ENCODE measurements around the gene ANKLE1. TPM values are rescaled to one million over a fixed set of nuclear protein-coding genes. Genes with fewer than 3 reads are reported as not detected.

The ANKLE1 gene, protein sequence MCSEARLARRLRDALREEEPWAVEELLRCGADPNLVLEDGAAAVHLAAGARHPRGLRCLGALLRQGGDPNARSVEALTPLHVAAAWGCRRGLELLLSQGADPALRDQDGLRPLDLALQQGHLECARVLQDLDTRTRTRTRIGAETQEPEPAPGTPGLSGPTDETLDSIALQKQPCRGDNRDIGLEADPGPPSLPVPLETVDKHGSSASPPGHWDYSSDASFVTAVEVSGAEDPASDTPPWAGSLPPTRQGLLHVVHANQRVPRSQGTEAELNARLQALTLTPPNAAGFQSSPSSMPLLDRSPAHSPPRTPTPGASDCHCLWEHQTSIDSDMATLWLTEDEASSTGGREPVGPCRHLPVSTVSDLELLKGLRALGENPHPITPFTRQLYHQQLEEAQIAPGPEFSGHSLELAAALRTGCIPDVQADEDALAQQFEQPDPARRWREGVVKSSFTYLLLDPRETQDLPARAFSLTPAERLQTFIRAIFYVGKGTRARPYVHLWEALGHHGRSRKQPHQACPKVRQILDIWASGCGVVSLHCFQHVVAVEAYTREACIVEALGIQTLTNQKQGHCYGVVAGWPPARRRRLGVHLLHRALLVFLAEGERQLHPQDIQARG
- total RNA-seq (2022; extraction: Qiagen RNA extraction; ENCODE audit: low read depth) = 0.27 to 0.64 TPM (median 0.52 TPM) in 5 replicates

DNA sequence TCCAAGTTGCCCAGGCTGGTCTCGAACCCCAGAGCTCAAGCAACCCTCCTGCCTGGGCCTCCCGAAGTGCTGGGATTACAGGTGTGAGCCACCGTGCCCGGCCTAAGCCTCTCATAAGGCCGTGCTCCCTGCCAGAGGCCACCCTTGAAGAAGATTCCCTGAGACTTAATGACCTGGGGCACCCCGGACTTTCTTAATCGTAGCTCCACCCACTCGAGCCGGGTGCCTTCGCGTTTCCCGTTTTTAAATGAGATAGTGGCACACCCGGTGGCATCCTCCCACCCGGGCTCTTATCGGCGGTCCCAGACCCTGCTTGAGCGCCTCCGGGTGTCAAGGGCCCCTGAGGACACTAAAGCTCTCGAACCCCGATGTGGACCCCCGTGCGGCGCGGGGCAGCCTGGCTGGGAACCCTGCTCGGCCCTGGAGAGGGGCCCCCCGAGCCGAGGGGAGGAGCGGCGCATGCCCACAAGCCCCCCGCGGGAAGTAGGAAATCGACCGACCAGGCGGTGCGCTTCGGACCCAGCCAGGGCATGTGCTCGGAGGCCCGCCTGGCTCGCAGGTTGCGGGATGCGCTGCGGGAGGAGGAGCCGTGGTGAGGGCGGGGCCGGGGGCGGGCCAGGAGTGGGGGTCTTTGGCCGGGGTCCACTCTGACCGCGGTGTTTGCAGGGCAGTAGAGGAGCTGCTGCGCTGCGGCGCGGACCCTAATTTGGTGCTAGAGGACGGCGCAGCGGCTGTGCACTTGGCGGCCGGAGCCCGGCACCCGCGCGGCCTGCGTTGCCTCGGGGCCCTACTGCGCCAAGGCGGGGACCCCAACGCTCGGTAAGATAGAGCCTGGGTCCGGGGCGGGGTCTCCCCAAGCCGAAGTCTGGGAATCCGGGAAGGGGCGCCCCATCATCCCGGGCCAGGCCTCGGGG, at the start of gene ANKLE1:
Gene ANKLE1 (plus strand): TSS at position 511 of the 914 bp plus-strand sequence. CDS start 20 bp downstream, at position 531.

DNA sequence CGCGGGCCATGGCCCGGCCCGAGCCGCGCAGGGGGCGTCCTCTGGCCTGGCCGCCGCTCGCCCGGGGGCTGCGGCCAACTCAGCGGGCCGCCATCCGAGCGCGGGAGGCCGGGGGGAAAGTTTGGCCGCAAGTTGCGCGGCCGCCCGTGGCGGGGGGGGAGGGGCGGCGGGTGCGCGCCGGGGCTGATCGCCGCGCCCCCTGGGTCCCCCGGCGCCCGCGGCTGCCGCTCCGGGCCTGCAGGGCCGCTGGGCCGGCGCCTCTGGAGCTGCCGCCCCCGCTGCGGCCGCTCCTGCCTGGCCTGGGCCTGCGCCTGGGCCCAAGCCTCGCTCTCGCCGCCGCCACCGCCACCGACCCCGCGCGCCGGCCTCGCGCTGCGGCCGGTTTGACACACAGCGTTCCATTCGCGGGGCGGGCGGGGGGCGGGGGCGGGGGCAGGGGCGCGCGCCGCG, 36.1 kb upstream of the ANKLE1 start, which contains the start of gene NR2F6:
Gene NR2F6 (minus strand): TSS at position 385 of the 450 bp plus-strand sequence. CDS start 699 bp downstream, outside the sequence.

DNA sequence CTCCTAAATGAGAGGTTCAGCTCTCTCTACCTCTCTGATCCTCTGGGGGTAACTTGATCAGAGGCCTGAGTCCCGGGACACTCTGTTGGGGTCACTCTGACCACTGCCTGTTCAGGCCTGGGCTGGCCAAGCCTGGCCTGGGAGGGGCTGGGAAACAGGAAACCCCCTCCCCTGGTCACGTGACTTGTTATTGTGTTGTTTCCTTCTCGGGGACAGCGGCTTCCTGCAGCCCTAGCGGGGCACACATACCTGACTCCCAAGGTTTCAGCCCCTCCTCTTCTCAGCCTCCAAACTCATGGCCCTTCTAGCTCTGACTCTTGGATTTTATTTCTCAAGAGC, 17.1 kb upstream of the ANKLE1 start, which contains the start of gene USHBP1:
Gene USHBP1 (minus strand): TSS at position 105 of the 339 bp plus-strand sequence. CDS start 446 bp downstream, outside the sequence.

DNA sequence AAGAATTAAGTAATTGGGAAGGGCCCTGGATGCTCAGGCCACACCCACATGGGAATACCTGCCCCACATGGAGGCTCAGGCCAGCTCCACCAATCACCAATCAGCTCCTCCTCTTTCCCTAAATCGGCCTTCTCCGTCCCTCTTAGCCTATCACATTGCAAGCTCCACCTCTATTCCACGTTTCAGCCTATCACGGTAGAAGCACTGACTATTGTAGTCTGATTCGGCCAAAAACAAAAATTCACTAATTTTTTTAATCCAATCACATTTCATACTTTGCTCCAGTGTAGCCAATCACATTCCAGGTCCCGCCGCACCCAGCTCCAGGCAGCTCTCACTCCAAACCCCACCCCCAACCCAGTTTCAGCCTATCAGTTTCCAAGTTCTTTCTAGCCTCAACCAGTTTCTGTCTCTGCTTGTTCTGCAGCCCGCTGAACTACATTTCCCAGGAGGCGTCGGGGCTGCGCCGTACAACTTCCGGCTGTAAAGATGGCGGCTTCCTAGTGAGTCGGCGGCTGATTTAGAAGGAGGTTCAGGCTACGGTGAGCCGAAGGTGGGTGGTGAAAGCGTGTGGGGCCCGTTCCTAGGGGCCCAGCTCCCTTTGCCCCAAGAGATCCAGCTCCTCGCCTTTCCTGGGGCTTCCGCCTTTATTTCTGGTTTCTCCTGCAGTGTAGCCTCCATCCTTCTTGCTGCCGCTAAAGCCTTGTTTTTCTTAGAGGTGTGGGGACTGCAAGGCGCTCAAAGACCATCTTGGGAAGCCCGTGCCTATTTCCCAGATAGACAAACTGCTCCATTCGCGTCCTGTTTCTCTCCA, 14.5 kb upstream of the ANKLE1 start, which contains the start of gene BABAM1:
Gene BABAM1 (plus strand): TSS at position 469 of the 814 bp plus-strand sequence. CDS start 1,364 bp downstream, outside the sequence.

DNA sequence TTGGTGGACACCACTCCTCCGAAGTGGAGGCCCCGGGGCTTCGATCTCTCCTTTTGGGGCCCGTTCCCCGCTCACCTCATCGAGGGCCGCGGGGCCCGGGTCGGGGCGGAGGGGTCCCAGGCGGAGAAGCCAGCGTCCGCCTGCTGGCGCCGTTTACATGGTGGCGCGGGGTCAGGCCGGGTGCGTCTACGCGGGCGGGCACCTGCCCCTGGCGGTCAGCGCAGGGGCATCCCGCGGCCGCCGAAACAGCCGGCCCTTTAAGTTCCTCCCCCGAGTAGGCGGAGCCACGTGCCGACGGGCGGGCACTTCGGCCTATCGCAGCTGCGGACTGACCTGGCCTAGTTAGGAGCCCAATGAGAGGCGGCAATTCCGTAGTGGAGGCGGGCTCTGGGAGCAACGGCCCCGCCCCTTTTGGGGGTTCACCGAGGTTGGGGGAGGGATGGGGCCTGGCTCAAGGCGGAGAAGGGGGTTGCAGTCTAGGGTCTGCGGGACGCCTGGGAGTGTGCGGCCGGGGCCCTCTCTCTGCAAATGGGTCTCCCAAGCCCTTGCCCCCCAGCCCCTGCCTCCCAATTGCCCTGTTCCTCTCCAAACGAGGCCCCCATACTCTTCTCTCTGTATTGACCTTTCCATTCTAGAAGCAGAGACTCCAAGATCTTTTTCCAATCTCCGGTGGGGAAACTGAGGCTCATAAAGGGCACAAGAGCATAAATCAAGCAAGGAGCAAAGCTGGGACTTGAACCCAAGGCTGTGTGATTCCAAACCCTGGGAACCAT, 21.7 kb downstream of the ANKLE1 start, which contains the start of gene ABHD8:
Gene ABHD8 (minus strand): TSS at position 259 of the 773 bp plus-strand sequence. CDS start 1,809 bp downstream, outside the sequence.

DNA sequence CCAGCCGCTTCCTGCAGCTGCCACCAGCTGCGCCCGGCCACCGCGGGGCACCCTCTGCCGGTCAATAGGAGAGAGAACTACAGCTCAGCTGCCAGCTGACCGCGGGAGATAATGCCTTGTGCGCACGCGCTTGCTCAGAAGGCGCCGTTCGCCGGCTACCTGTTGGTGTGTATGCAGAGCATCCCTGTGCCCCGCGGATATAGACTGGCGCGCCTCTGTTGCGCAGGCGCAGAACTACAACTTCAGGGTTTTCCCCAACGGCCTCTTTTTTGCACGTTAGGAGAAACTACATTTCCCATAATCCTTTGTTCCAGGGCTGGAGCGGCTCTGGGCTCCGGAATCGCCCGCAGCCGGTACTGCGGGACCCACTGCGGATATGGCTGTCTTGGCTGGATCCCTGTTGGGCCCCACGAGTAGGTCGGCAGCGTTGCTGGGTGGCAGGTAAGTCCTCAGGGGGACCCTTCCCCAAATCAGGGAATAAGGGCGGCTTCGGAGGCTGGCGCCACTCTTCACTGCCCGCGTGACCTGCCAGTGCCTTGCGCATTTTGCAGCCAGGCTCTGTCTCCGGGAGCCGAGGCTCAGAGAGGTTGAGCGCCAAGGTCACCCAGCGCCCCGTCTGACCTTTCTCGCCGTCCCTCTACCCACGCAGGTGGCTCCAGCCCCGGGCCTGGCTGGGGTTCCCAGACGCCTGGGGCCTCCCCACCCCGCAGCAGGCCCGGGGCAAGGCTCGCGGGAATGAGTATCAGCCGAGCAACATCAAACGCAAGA, 24.0 kb downstream of the ANKLE1 start, which contains the start of gene MRPL34:
Gene MRPL34 (plus strand): TSS at position 356 of the 768 bp plus-strand sequence. CDS start 21 bp downstream, at position 377.

DNA sequence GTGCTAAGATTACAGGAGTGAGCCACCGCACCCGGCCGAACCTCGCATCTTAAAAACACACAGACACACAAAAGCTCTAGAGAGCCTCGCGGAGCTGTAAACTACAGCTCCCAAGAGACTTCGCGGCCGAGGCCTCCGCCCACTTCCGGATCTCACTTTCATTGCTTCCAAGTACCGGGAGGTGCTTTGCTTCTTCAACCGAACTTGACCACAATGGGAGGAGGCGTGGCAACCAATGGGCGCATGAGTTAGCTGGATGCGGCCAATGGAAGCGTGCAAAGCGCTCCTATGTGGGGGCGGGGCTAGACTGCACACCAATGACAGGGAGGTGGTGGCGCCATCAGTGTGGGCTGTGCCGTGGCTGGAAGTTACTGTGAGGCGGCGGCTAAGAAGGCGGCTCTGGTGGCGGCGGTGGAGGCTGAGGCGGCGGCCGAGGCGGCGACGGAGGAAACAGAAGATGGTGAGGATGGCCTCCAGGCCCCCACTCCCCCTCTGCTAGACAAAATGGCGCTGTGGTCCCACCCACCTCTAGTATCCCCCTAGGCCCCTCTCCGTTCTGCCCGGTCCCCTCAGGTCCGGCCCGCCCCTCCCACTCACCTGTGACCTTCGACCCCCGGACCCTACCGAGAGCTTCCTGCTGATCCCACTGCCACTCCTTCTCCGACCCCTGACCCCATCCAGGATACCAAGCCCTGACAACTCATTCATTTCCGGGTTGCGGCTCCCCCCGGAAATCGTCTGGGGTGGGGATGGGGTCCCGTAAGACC, 27.7 kb downstream of the ANKLE1 start, which contains the start of gene DDA1:
Gene DDA1 (plus strand): TSS at position 366 of the 767 bp plus-strand sequence. CDS start 92 bp downstream, at position 458.

DNA sequence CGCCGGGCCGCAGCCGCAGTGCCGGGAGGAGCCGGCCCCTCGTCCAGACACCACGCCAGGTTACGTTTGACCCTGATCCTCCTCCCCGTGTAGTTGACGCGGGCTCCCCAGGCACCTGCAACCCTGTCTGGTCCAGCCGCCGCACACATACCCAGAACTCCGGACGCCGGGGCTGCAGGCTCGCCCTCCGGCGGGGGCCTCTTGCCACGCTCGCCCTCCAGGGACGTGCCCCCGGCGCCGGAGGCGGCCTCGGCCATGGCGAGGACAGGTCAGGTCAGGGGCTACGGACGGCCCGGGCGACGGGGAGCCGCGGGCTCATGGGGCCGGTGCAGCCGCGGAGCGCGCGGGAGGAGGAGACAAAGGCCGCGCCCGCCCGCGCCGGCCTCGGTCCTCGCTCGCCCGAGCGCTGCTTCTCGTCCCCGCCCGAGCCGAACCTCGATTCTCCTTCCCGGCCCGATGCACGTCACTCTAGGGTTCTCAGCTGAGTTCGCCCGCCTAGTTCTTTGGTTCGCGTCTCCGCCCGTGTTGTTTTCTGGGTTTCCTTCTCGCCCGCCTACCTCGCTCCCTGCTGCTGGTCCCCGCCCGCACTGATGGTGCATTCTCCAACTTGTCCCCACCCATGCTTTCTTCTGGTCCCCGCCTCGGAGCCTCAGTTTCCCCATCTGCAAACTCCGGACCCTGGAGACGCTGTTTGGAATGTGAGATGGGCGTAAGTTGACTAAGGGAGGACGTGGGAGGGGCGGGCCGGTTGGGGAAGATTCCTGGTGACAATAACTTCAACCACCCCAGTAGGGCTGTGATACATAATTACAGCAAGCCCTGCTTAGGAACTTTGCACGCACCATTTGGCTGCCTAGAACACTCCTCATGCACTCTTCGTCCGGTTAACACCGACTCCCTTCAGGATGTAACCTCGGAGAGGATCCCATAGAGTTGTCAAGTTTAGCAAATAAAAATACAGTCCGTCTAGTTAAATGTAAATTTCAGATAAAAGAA, 53.0 kb downstream of the ANKLE1 start, which contains the start of gene ANO8:
Gene ANO8 (minus strand): TSS at position 442 of the 996 bp plus-strand sequence. CDS start 185 bp downstream, at position 257.

Other genes starting within 250 kb of the ANKLE1 start
- 11.0 to 14.2 TPM (median 14.0 TPM) in 5 replicates for gene HAUS8, start 206.4 kb upstream of the ANKLE1 start, total RNA-seq (2022; extraction: Qiagen RNA extraction; ENCODE audit: low read depth)
- 30.5 to 40.5 TPM (median 38.3 TPM) in 5 replicates for gene MYO9B, start 206.1 kb upstream of the ANKLE1 start, total RNA-seq (2022; extraction: Qiagen RNA extraction; ENCODE audit: low read depth)
- gene USE1, start 66.5 kb upstream of the ANKLE1 start, total RNA-seq (2022; extraction: Qiagen RNA extraction; ENCODE audit: low read depth) = 14.1 to 17.1 TPM (median 16.2 TPM) in 5 replicates
- gene OCEL1, start 55.7 kb upstream of the ANKLE1 start, total RNA-seq (2022; extraction: Qiagen RNA extraction; ENCODE audit: low read depth) = 7.8 to 12.5 TPM (median 11.7 TPM) in 5 replicates
- gene NR2F6, start 36.0 kb upstream of the ANKLE1 start, total RNA-seq (2022; extraction: Qiagen RNA extraction; ENCODE audit: low read depth) = 34.3 to 67.1 TPM (median 61.8 TPM) in 5 replicates
- not detected in 5 replicates for gene USHBP1, start 17.2 kb upstream of the ANKLE1 start, total RNA-seq (2022; extraction: Qiagen RNA extraction; ENCODE audit: low read depth)
- 59.7 to 68.1 TPM (median 61.7 TPM) in 5 replicates for gene BABAM1, start 14.5 kb upstream of the ANKLE1 start, total RNA-seq (2022; extraction: Qiagen RNA extraction; ENCODE audit: low read depth)
- gene ABHD8, start 21.5 kb downstream of the ANKLE1 start, total RNA-seq (2022; extraction: Qiagen RNA extraction; ENCODE audit: low read depth) = 2.2 to 3.4 TPM (median 3.0 TPM) in 5 replicates
- 63.3 to 93.7 TPM (median 79.5 TPM) in 5 replicates for gene MRPL34, start 24.0 kb downstream of the ANKLE1 start, total RNA-seq (2022; extraction: Qiagen RNA extraction; ENCODE audit: low read depth)
- 52.0 to 61.8 TPM (median 60.6 TPM) in 5 replicates for gene DDA1, start 27.7 kb downstream of the ANKLE1 start, total RNA-seq (2022; extraction: Qiagen RNA extraction; ENCODE audit: low read depth)
- gene ANO8, start 53.0 kb downstream of the ANKLE1 start, total RNA-seq (2022; extraction: Qiagen RNA extraction; ENCODE audit: low read depth) = 2.2 to 4.0 TPM (median 3.5 TPM) in 5 replicates
- 15.2 to 22.9 TPM (median 21.2 TPM) in 5 replicates for gene GTPBP3, start 55.7 kb downstream of the ANKLE1 start, total RNA-seq (2022; extraction: Qiagen RNA extraction; ENCODE audit: low read depth)
- not detected in 5 replicates for gene PLVAP, start 95.4 kb downstream of the ANKLE1 start, total RNA-seq (2022; extraction: Qiagen RNA extraction; ENCODE audit: low read depth)
- not detected in 5 replicates for gene CCDC194, start 112.3 kb downstream of the ANKLE1 start, total RNA-seq (2022; extraction: Qiagen RNA extraction; ENCODE audit: low read depth)
- gene BST2, start 123.7 kb downstream of the ANKLE1 start, total RNA-seq (2022; extraction: Qiagen RNA extraction; ENCODE audit: low read depth) = 0.21 to 0.39 TPM (median 0.29 TPM) in 3 of 5 replicates, not detected in the others
- gene MVB12A, start 138.1 kb downstream of the ANKLE1 start, total RNA-seq (2022; extraction: Qiagen RNA extraction; ENCODE audit: low read depth) = 30.6 to 41.6 TPM (median 40.0 TPM) in 5 replicates
- 0.26 to 0.79 TPM (median 0.68 TPM) in 5 replicates for gene TMEM221, start 166.8 kb downstream of the ANKLE1 start, total RNA-seq (2022; extraction: Qiagen RNA extraction; ENCODE audit: low read depth)
- not detected in 5 replicates for gene NXNL1, start 179.0 kb downstream of the ANKLE1 start, total RNA-seq (2022; extraction: Qiagen RNA extraction; ENCODE audit: low read depth)
- gene SLC27A1, start 188.6 kb downstream of the ANKLE1 start, total RNA-seq (2022; extraction: Qiagen RNA extraction; ENCODE audit: low read depth) = 2.0 to 3.2 TPM (median 2.6 TPM) in 5 replicates
- gene PGLS, start 229.7 kb downstream of the ANKLE1 start, total RNA-seq (2022; extraction: Qiagen RNA extraction; ENCODE audit: low read depth) = 52.9 to 77.0 TPM (median 74.9 TPM) in 5 replicates